Measurements from ENCODE around the gene CD52.
"Not testable (repeated sequence)": the region's sequence is repeated elsewhere in the genome, so short reads cannot be mapped to it uniquely, and the experiment has no call there.

CD52 gene

GRCh38 chr1:26302733-26303405, 14.9 kb upstream of the CD52 start:
- peak; percentile 77 for DNase-seq

GRCh38 chr1:26305667-26306289, 12.0 kb upstream of the CD52 start:
- DNase-seq = no peak

- peak; percentile 89 for DNase-seq
Measured at GRCh38 chr1:26306290-26307229, 11.2 kb upstream of the CD52 start, which contains the start of gene UBXN11. Gene UBXN11 (minus strand): TSS chr1:26306636. CDS start chr1:26302883, 3,753 bp downstream.

- no peak for DNase-seq
Measured at GRCh38 chr1:26307363-26307781, 10.4 kb upstream of the CD52 start.

GRCh38 chr1:26307966-26308899, 9.5 kb upstream of the CD52 start:
- not testable (repeated sequence) for DNase-seq

- DNase-seq = no peak
Measured at GRCh38 chr1:26314501-26314900, 3.3 kb upstream of the CD52 start.

- DNase-seq = no peak
Measured at GRCh38 chr1:26315874-26316850, 1.6 kb upstream of the CD52 start.

- DNase-seq = no peak
Measured at GRCh38 chr1:26317146-26317545, 612 bp upstream of the CD52 start.

- no peak for DNase-seq
Measured at GRCh38 chr1:26318338-26319064, 743 bp downstream of the CD52 start.

GRCh38 chr1:26320896-26321295, 3.1 kb downstream of the CD52 start:
- no peak for DNase-seq

GRCh38 chr1:26321315-26322041, 3.7 kb downstream of the CD52 start:
- DNase-seq = peak; percentile 83

GRCh38 chr1:26322042-26322331, 4.2 kb downstream of the CD52 start:
- DNase-seq = no peak

- DNase-seq = no peak
Measured at GRCh38 chr1:26323382-26323781, 5.6 kb downstream of the CD52 start.

- DNase-seq = no peak
Measured at GRCh38 chr1:26324550-26324949, 6.8 kb downstream of the CD52 start.

GRCh38 chr1:26327956-26328362, 10.2 kb downstream of the CD52 start:
- no peak for DNase-seq

- DNase-seq = no peak
Measured at GRCh38 chr1:26328597-26328996, 10.8 kb downstream of the CD52 start.

GRCh38 chr1:26329380-26329779, 11.6 kb downstream of the CD52 start:
- DNase-seq = not testable (repeated sequence)

GRCh38 chr1:26330276-26330675, 12.5 kb downstream of the CD52 start:
- no peak for DNase-seq

GRCh38 chr1:26333312-26333711, 15.6 kb downstream of the CD52 start:
- DNase-seq = not testable (repeated sequence)

Measured in fibroblast of skin of scalp (primary cell).